ENCODE results near the gene GPR45. TPM values are rescaled to one million over a fixed set of nuclear protein-coding genes. Genes with fewer than 3 reads are reported as not detected.

The GPR45 gene
- total and polyA plus RNA-seq, 2 donors from 2014 or later: not detected

DNA sequence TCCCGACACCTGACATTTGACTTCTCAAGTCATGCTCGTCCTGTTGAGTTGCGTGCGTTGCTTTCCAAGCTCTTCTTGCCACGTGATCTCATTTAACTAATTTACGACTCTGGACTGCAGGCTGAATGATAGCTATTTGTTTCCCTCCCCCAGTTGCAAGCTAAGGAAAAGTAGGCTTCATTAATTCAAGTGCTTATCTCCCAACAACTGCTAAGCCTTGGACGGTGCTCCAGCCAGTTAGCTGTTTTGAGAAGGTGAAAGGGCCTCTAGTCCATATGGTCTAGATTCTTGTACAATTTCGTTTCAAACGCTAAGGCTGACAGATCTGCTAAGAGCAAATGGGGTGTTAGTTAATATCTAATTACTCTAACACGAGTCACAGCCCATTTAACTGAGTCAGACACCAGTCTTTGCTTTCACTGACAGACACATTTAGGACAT lies 21.1 kb downstream of the GPR45 start:
- Histone ChIP-seq H3K4me3 (ENCODE audit: low read length in 3 of 3) (no peak overlapping the region), H3K36me3 (ENCODE audit: control insufficient read depth in 2 of 3, insufficient read depth in 3 of 3, low read length in 3 of 3) (peaks cover 0 to 13% (median 7%) of the 10 kb centered on the region in 3 donors), H3K9me3 (ENCODE audit: control insufficient read depth in 2 of 3, insufficient read depth in 1 of 3, low read length in 3 of 3) (no peaks in the 10 kb centered on the region), H3K4me1 (ENCODE audit: control insufficient read depth in 2 of 3, insufficient read depth in 2 of 3, low read depth in 1 of 3, low read length in 3 of 3) (no peaks in the 10 kb centered on the region), H3K9ac (ENCODE audit: low read length in 3 of 3) (no peak overlapping the region), H3K27ac (ENCODE audit: low read depth in 2 of 2, low read length in 2 of 2) (no peak overlapping the region), H3K27me3 (ENCODE audit: control insufficient read depth, insufficient read depth, low read length) (no peaks in the 10 kb centered on the region)
- FAIRE-seq (no peak), DNase-seq (peak in 3 of 5 donors; percentile 47 to 88 (median 84))
- intact Hi-C loops (cut with DNase I): no loop called here
- TF ChIP-seq, protein P1, sequence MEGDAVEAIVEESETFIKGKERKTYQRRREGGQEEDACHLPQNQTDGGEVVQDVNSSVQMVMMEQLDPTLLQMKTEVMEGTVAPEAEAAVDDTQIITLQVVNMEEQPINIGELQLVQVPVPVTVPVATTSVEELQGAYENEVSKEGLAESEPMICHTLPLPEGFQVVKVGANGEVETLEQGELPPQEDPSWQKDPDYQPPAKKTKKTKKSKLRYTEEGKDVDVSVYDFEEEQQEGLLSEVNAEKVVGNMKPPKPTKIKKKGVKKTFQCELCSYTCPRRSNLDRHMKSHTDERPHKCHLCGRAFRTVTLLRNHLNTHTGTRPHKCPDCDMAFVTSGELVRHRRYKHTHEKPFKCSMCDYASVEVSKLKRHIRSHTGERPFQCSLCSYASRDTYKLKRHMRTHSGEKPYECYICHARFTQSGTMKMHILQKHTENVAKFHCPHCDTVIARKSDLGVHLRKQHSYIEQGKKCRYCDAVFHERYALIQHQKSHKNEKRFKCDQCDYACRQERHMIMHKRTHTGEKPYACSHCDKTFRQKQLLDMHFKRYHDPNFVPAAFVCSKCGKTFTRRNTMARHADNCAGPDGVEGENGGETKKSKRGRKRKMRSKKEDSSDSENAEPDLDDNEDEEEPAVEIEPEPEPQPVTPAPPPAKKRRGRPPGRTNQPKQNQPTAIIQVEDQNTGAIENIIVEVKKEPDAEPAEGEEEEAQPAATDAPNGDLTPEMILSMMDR (IDR thresholded peaks at IDR 0.05; ENCODE audit: borderline replicate concordance, extremely low read depth, insufficient read depth): no peak

DNA sequence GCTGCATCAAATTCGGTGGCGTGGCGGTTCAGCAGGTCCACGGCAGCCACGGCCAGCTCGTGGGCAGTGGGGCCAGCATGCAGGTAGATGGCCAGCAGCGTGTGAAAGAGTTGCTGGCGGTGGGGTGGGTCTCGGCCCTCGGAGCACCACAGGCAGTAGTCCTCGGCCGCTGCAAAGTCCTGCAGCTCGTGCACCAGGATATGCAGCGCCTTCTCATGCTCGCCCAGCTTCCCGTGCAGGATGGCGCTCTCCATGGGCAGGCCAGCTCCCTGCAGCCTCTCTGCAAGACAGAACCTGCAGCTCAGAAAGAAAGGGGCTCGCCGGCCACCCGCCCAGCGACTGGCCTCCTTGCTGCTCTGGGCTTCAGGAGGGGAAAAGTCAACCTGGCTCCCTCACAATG lies 27.9 kb downstream of the GPR45 start:
- FAIRE-seq (no peak), DNase-seq (no peak)
- no peak overlapping the region for H3K4me3 ChIP-seq (ENCODE audit: low read length in 3 of 3)
- H3K27ac ChIP-seq (ENCODE audit: low read depth in 2 of 2, low read length in 2 of 2): no peak overlapping the region
- intact Hi-C loops (cut with DNase I): no loop called here
- H3K9ac ChIP-seq (ENCODE audit: low read length in 3 of 3): no peak overlapping the region
- H3K27me3 ChIP-seq (ENCODE audit: control insufficient read depth, insufficient read depth, low read length): no peaks in the 10 kb centered on the region
- H3K36me3 ChIP-seq (ENCODE audit: control insufficient read depth in 2 of 3, insufficient read depth in 3 of 3, low read length in 3 of 3): peaks cover 5 to 52% (median 41%) of the 10 kb centered on the region in 3 donors
- TF ChIP-seq, protein P1 (IDR thresholded peaks at IDR 0.05; ENCODE audit: borderline replicate concordance, extremely low read depth, insufficient read depth): no peak
- no peaks in the 10 kb centered on the region for H3K4me1 ChIP-seq (ENCODE audit: control insufficient read depth in 2 of 3, insufficient read depth in 2 of 3, low read depth in 1 of 3, low read length in 3 of 3)
- H3K9me3 ChIP-seq (ENCODE audit: control insufficient read depth in 2 of 3, insufficient read depth in 1 of 3, low read length in 3 of 3): no peaks in the 10 kb centered on the region

DNA sequence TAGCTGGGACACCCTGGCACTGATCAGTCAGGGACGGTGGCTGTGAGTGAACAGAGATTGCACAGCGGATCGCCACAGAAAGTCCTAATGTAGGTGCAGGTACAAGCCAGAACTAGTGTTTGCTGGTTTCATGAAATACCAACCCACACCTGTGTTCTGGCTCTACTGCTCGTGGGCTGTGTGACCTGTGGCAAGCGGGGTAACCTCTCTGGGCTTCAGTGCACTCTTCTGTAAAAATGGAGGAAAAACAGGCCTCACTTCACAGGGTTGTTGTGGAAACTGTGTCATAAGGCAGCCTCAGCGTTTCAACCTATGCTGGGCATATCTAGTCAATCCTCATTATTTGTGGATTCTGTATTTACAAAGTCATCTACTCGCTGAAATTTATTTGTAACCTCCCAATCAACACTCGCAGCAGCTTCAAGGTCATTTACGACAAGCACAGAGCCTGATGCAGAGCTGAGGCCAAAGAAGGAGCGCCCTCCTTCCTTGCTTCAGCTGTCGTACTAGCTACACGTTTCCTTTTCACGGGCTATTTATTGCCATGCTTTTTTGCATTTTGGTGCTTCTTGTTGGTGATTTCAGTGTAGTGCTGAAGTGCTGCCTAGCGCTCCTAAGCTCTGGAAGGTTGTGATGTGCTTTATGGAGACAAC lies 30.0 kb downstream of the GPR45 start:
- H3K4me1 ChIP-seq (ENCODE audit: control insufficient read depth in 2 of 3, insufficient read depth in 2 of 3, low read depth in 1 of 3, low read length in 3 of 3): no peaks in the 10 kb centered on the region
- TF ChIP-seq, protein P1 (IDR thresholded peaks at IDR 0.05; ENCODE audit: borderline replicate concordance, extremely low read depth, insufficient read depth): no peak
- H3K36me3 ChIP-seq (ENCODE audit: control insufficient read depth in 2 of 3, insufficient read depth in 3 of 3, low read length in 3 of 3): peaks cover 5 to 65% (median 46%) of the 10 kb centered on the region in 3 donors
- H3K9ac ChIP-seq (ENCODE audit: low read length in 3 of 3): no peak overlapping the region
- no peaks in the 10 kb centered on the region for H3K27me3 ChIP-seq (ENCODE audit: control insufficient read depth, insufficient read depth, low read length)
- FAIRE-seq (no peak), DNase-seq (no peak)
- no peak overlapping the region for H3K4me3 ChIP-seq (ENCODE audit: low read length in 3 of 3)
- intact Hi-C loops (cut with DNase I): no loop called here
- H3K27ac ChIP-seq (ENCODE audit: low read depth in 2 of 2, low read length in 2 of 2): no peak overlapping the region
- no peaks in the 10 kb centered on the region for H3K9me3 ChIP-seq (ENCODE audit: control insufficient read depth in 2 of 3, insufficient read depth in 1 of 3, low read length in 3 of 3)
